T-helper 1 cell (primary cell): ENCODE measurements around the gene DTX3L.
"Not testable (repeated sequence)": the region's sequence is repeated elsewhere in the genome, so short reads cannot be mapped to it uniquely, and the experiment has no call there.

Source experiments
- DNase-seq, 5 donors: peaks; one replicate each; pipeline ENCODE4 v3.0.0-alpha.2; 2012 to 2020

The DTX3L gene

GRCh38 chr3:122562923-122563716 lies 1.0 kb upstream of the DTX3L start:
- DNase-seq, result no peak

- peak in 1 of 5 donors; percentile 23 for DNase-seq
These were observed 467 bp upstream of the DTX3L start for GRCh38 chr3:122563717-122564025.

GRCh38 chr3:122568131-122568530 lies 4.0 kb downstream of the DTX3L start:
- not testable (repeated sequence) for DNase-seq

GRCh38 chr3:122568755-122569154 lies 4.6 kb downstream of the DTX3L start:
- no peak for DNase-seq

- DNase-seq, result peak in 1 of 5 donors; percentile 59
These were observed 8.8 kb downstream of the DTX3L start for GRCh38 chr3:122572940-122573412.

GRCh38 chr3:122576174-122576940 lies 12.2 kb downstream of the DTX3L start:
- DNase-seq, result peak in 1 of 5 donors; percentile 25

GRCh38 chr3:122577409-122578031 lies 13.4 kb downstream of the DTX3L start, which contains the start of gene PARP15:
Gene PARP15, plus strand, starts transcription at chr3:122577650. Its CDS starts 18 bp downstream, at chr3:122577668.
- DNase-seq, result peak in 4 of 5 donors; percentile 16 to 66 (median 22)

- DNase-seq, result no peak
These were observed 14.1 kb downstream of the DTX3L start for GRCh38 chr3:122578069-122578740.

DNA sequence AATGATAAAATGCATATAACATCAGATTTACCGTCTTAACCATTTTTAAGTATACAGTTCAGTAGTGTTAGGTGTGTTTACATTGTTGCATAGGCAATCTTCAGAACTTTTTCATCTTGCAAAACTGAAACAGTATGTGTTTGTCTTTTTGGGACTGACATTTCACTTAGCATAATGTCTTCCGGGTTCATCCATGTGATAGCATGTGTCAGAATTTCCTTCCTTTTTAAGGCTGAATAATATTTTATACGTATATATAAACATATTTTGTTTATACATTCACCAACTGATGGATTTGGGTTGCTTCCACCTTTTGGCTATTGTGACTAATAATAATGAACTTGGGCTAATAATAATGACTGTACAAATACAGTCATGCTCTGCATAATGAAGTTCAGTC lies 16.3 kb downstream of the DTX3L start:
- DNase-seq, result no peak

DNA sequence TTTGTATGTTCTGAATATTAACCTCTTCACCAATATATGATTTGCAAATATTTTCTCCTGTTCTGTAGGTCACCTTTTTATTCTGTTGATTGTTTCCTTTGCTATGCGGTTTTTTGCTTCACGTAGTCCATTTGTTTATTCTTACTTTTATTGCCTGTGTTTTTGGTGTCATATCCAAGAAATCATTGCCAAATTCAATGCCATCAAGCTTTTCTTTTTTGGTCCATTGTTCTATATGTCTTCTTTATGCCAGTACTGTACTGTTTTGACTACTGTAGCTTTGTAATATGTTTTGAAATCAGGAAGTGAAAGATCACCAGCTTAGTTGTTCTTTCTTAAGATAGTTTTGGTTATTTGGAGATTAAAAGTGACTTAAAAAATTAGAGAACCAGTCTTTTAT lies 17.5 kb downstream of the DTX3L start:
- DNase-seq, result no peak

DNA sequence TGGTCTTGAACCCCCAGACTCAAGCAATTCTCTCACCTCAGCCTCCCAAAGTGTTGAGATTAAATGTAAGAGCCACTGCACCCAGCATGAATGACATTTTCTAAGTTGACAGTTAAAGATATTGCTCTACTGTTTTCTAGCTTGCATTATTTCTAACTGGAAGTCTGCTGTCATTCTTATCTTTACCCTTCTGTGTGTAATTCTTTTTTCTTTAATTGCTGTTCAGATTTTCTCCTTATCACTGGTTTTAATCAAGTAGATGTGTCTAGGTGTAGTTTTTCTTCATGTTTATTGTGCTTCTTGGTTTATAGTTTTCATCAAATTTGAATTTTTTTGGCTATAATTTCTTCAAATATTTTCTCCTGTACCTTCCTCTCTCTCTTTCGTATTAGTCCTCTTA lies 18.3 kb downstream of the DTX3L start:
- DNase-seq, result no peak

DNA sequence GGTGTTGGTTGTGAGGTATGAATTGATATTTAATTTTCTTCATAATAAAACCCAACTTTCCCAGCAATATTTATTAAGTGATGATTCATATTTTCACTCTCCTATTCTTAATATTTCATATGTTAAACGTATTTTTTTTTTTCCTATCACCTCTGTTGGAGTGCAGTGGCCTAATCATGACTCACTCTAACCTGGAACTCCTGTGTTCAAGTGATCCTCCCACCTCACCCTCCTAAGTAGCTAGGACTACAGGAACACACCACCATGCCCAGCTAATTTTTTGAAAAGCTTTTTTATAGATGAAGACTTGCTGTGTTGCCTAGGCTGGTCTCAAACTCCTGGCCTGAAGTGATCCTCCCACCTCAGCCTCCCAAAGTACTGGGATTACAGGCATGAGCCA lies 22.0 kb downstream of the DTX3L start:
- no peak for DNase-seq

DNA sequence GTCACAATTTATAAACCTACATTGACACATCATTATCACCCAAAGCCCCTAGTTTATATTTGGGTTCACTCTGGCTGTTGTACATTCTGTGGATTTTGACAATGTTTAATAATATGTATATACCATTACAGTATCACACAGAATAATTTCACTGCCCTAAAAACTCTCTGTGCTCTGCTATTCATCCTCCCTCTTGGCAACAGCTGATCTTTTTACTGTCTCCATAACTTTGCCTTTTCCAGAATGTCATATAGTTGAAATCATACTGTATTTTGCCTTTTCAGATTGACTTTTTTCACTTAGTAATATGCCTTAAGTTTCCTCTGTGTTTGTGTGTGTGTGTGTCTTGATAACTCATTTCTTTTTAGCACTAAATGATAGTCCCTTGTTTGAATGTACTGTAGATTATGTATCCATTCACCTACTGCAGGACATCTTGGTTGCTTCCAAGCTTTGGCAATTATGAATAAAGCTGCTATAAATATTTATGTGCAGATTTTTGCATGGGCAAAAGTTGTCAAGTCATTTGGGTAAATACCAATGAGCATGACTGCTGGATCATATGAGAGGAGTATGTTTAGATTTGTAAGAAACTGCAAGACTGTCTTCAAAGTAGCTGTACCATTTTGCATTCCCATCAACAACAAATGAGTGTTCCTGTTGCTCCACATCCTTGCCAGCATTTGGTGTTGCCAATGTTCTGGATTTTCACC lies 22.8 kb downstream of the DTX3L start:
- DNase-seq, result no peak

- DNase-seq, result no peak
These were observed 23.4 kb downstream of the DTX3L start for GRCh38 chr3:122587572-122587971.

GRCh38 chr3:122589297-122589696 lies 25.2 kb downstream of the DTX3L start:
- DNase-seq, result no peak

- no peak for DNase-seq
These were observed 26.5 kb downstream of the DTX3L start for GRCh38 chr3:122590610-122591009.

DNA sequence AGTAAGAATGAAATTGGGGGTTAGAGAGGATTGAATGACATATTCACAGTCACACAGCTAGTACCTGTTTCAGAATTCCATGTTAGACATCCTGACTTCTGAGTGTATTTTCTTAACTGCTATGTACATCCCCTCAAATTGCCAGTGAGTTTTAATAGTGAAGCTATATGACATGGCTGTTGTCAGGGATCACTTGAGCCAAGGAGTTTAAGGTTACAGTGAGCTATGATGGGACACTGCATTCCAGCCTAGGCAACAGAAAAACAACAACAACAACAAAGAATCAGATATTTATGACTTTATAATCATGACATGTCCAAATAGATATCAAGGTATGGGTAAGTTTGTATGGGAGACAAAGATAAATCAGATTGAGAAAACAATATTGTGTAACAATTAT lies 29.9 kb downstream of the DTX3L start:
- no peak for DNase-seq

DNA sequence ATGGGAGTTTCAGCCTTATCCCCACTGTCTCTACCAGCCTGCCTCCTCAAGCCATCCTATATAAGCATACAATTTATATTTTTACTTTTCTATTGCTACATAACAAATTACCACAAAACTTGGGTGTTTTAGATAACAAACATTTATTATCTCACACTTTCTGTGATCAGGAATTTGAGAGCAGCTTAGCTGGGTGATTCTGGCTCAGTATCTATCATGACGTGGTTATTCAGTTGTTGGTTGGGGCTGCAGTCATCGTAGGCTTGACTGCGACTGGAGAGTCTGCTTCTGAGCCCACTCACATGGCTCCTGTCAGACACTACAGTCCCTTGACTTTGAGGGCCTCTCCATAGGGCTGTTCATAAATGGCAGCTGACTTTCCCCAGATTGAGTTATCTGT lies 34.0 kb downstream of the DTX3L start:
- DNase-seq, result no peak

- no peak for DNase-seq
These were observed 34.4 kb downstream of the DTX3L start for GRCh38 chr3:122598556-122598955.

- no peak for DNase-seq
These were observed 38.0 kb downstream of the DTX3L start for GRCh38 chr3:122602011-122602710.

GRCh38 chr3:122603056-122603455 lies 38.9 kb downstream of the DTX3L start:
- DNase-seq, result no peak

GRCh38 chr3:122606330-122606729 lies 42.2 kb downstream of the DTX3L start:
- no peak for DNase-seq
